Activated B cell treated with CpG ODN at 0.5 μM for 24 hours (primary cell): ENCODE results near the gene LHFPL2. TPM values are rescaled to one million over a fixed set of nuclear protein-coding genes. Genes with fewer than 3 reads are reported as not detected.

Source experiments
- ATAC-seq: fragments of 200-7000 bp; cut with Tn5 transposase; one replicate; pipeline ENCODE4 v1.10.0; 2021; ENCODE audit warnings: low read depth, mild to moderate bottlenecking, moderate library complexity
- CTCF ChIA-PET: fragments of 350-600 bp; sonication (Branson Sonifier 250); formaldehyde crosslinking; loops from one replicate; lab custom pipeline; 2021; ENCODE audit warnings: antibody characterized with exemption; lab: Charles Lee
- POLR2A ChIA-PET: fragments of 350-600 bp; sonication (Branson Sonifier 250); formaldehyde crosslinking; loops from one replicate; lab custom pipeline; 2021; ENCODE audit warnings: antibody characterized with exemption; lab: Charles Lee
- DNase-seq: peaks from one replicate; pipeline ENCODE4 v3.0.0; 2022
- H3K27ac Mint-ChIP-seq: one replicate; pipeline ENCODE4 v1.8.0; 2020; ENCODE audit warnings: mixed read lengths
- H3K27me3 Mint-ChIP-seq: one replicate; pipeline ENCODE4 v1.8.0; 2021; ENCODE audit warnings: mixed read lengths
- H3K36me3 Mint-ChIP-seq: one replicate; pipeline ENCODE4 v1.8.0; 2021; ENCODE audit warnings: low read depth, mixed read lengths
- H3K4me1 Mint-ChIP-seq: one replicate; pipeline ENCODE4 v1.8.0; 2021; ENCODE audit warnings: mixed read lengths
- H3K4me3 Mint-ChIP-seq: one replicate; pipeline ENCODE4 v1.8.0; 2020; ENCODE audit warnings: mild to moderate bottlenecking, mixed read lengths
- H3K9me3 Mint-ChIP-seq: one replicate; pipeline ENCODE4 v1.8.0; 2020; ENCODE audit warnings: mixed read lengths
- intact Hi-C: fragments of 100-400 bp; cut with micrococcal nuclease; formaldehyde crosslinking; loops from one replicate; pipeline ENCODE4 v1.15.1; 2024
- total RNA-seq: library from RNA; stranded (reverse); gene quantifications from 2 replicates; pipeline ENCODE4 v1.2.3, GENCODE V29; 2022
- TF ChIP-seq, protein P1 (sequence below): fragments of 200-600 bp; IDR thresholded peaks from one replicate; pipeline ENCODE4 v1.8.0; 2022; ENCODE audit warnings: antibody characterized with exemption, mild to moderate bottlenecking

LHFPL2 gene
- total RNA-seq, 1 donor from 2014 or later: 12.0 TPM

DNA sequence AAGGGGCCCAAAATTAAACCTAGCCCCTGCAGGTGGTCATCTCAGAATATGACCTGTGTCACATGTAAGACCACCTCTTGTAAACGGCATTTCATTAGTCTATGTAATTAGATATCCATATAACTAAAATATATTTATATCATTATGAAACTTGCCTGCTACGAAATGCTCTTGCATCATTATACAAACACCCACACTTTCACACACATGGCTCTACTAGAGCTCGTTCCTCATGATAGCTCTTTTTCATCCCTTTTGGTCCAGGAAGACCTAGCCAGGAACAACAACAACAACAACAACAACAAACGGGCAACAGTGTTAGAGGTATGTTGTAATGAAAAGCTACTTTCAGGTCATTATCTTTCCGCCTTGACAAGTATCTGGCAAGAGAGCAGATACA lies 58.6 kb downstream of the LHFPL2 start:
- POLR2A ChIA-PET: no interaction called here

DNA sequence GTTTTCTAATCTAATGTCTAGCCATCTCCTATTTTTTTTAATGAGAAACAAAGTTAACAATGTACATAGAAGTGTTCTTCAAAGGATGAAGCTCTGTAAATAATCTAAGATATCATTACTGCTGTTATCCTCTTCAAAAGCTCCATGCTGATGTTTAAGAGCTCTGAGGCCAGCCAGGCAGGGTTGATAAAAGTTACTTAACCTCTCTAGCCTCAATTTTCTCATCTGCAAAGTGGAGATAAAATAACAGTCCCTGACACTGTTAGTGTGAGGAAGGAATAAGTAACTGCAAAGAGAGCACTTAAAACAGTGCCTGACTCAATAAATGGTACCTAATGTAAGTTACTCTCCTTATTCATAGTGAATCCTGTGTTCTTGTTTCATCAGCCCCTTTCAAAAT lies 60.1 kb downstream of the LHFPL2 start:
- no peak overlapping the region for H3K4me3 Mint-ChIP-seq
- TF ChIP-seq, protein P1, sequence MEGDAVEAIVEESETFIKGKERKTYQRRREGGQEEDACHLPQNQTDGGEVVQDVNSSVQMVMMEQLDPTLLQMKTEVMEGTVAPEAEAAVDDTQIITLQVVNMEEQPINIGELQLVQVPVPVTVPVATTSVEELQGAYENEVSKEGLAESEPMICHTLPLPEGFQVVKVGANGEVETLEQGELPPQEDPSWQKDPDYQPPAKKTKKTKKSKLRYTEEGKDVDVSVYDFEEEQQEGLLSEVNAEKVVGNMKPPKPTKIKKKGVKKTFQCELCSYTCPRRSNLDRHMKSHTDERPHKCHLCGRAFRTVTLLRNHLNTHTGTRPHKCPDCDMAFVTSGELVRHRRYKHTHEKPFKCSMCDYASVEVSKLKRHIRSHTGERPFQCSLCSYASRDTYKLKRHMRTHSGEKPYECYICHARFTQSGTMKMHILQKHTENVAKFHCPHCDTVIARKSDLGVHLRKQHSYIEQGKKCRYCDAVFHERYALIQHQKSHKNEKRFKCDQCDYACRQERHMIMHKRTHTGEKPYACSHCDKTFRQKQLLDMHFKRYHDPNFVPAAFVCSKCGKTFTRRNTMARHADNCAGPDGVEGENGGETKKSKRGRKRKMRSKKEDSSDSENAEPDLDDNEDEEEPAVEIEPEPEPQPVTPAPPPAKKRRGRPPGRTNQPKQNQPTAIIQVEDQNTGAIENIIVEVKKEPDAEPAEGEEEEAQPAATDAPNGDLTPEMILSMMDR: no peak
- DNase-seq (no peak), ATAC-seq (no peak)
- no peaks in the 10 kb centered on the region for H3K27me3 Mint-ChIP-seq
- peaks cover 19% of the 10 kb centered on the region for H3K4me1 Mint-ChIP-seq
- H3K27ac Mint-ChIP-seq: no peak overlapping the region
- no peaks in the 10 kb centered on the region for H3K9me3 Mint-ChIP-seq
- CTCF ChIA-PET: no interaction called here
- H3K36me3 Mint-ChIP-seq: peaks cover 10% of the 10 kb centered on the region
- intact Hi-C loops: no loop called here
- POLR2A ChIA-PET: no interaction called here

More for the DNA sequence above, 58.6 kb downstream of the LHFPL2 start:
- CTCF ChIA-PET: no interaction called here
- no peak overlapping the region for H3K4me3 Mint-ChIP-seq
- ATAC-seq (no peak), DNase-seq (no peak)
- no peak overlapping the region for H3K27ac Mint-ChIP-seq
- peaks cover 10% of the 10 kb centered on the region for H3K36me3 Mint-ChIP-seq
- intact Hi-C loops: no loop called here
- no peaks in the 10 kb centered on the region for H3K27me3 Mint-ChIP-seq
- H3K4me1 Mint-ChIP-seq: peaks cover 19% of the 10 kb centered on the region
- H3K9me3 Mint-ChIP-seq: no peaks in the 10 kb centered on the region
- TF ChIP-seq, protein P1: no peak

- H3K27ac Mint-ChIP-seq: no peak overlapping the region
- intact Hi-C loops: no loop called here
- DNase-seq (no peak), ATAC-seq (no peak)
- no peaks in the 10 kb centered on the region for H3K27me3 Mint-ChIP-seq
- H3K36me3 Mint-ChIP-seq: peaks cover 10% of the 10 kb centered on the region
- POLR2A ChIA-PET: no interaction called here
- H3K4me3 Mint-ChIP-seq: no peak overlapping the region
- peaks cover 13% of the 10 kb centered on the region for H3K4me1 Mint-ChIP-seq
- CTCF ChIA-PET: no interaction called here
- no peaks in the 10 kb centered on the region for H3K9me3 Mint-ChIP-seq
- TF ChIP-seq, protein P1: no peak
Observed at GRCh38 chr5:78587775-78588291, 60.7 kb downstream of the LHFPL2 start.

- POLR2A ChIA-PET: no interaction called here
- H3K36me3 Mint-ChIP-seq: peaks cover 10% of the 10 kb centered on the region
- H3K9me3 Mint-ChIP-seq: no peaks in the 10 kb centered on the region
- H3K4me3 Mint-ChIP-seq: no peak overlapping the region
- CTCF ChIA-PET: interaction anchor here (1.9 kb wide), 1 partner anchor 376 kb away, joined by 4 read pairs; no protein-coding TSS in a partner anchor
- TF ChIP-seq, protein P1: no peak
- no peak overlapping the region for H3K27ac Mint-ChIP-seq
- intact Hi-C loops: no loop called here
- H3K27me3 Mint-ChIP-seq: no peaks in the 10 kb centered on the region
- DNase-seq: no peak
- ATAC-seq: no peak
- H3K4me1 Mint-ChIP-seq: peaks cover 7% of the 10 kb centered on the region
Observed at GRCh38 chr5:78587081-78587774, 61.3 kb downstream of the LHFPL2 start.

- no peaks in the 10 kb centered on the region for H3K27me3 Mint-ChIP-seq
- POLR2A ChIA-PET: no interaction called here
- H3K4me1 Mint-ChIP-seq: no peaks in the 10 kb centered on the region
- CTCF ChIA-PET: interaction anchor here (1.9 kb wide), 1 partner anchor 377 kb away, joined by 4 read pairs; no protein-coding TSS in a partner anchor
- DNase-seq (no peak), ATAC-seq (no peak)
- H3K9me3 Mint-ChIP-seq: no peaks in the 10 kb centered on the region
- peaks cover 8% of the 10 kb centered on the region for H3K36me3 Mint-ChIP-seq
- TF ChIP-seq, protein P1: no peak
- no peak overlapping the region for H3K4me3 Mint-ChIP-seq
- no peak overlapping the region for H3K27ac Mint-ChIP-seq
- intact Hi-C loops: no loop called here
Observed at GRCh38 chr5:78586251-78586650, 62.3 kb downstream of the LHFPL2 start.
